ENCODE measurements around the gene FAM222B. TPM values are rescaled to one million over a fixed set of nuclear protein-coding genes. Genes with fewer than 3 reads are reported as not detected.

FAM222B gene
- total and polyA plus RNA-seq, 11 donors: 9.2 to 33.2 (median 16.7) TPM

GRCh38 chr17:28707339-28707720, 135.3 kb downstream of the FAM222B start:
- peaks cover 0 to 23% (median 11%) of the 10 kb centered on the region in 12 donors for H3K4me1 ChIP-seq
- no peak overlapping the region for H3K4me3 ChIP-seq
- no peaks in the 10 kb centered on the region for H3K27me3 ChIP-seq
- DNase-seq (no peak), ATAC-seq (no peak)
- WGBS, 4 donors: 76 to 87% (median 81%) methylated on average over 2 of the region's 2 CpGs
- no peaks in the 10 kb centered on the region for H3K9me3 ChIP-seq
- intact Hi-C loops (cut with DNase I): no loop called here
- no peak overlapping the region for H3K27ac ChIP-seq
- H3K36me3 ChIP-seq: peaks cover 0 to 26% (median 21%) of the 10 kb centered on the region in 9 donors
- TF ChIP-seq POLR2A (IDR thresholded peaks at IDR 0.05) (no peak), CTCF (IDR thresholded peaks at IDR 0.05) (no peak)

GRCh38 chr17:28706471-28707338, 135.9 kb downstream of the FAM222B start:
- 63 to 73% (median 67%) methylated on average over 6 to 7 of the region's 7 CpGs for WGBS, 4 donors
- H3K9me3 ChIP-seq: no peaks in the 10 kb centered on the region
- no peak overlapping the region for H3K4me3 ChIP-seq
- H3K4me1 ChIP-seq: peaks cover 0 to 17% (median 7%) of the 10 kb centered on the region in 12 donors
- DNase-seq (no peak), ATAC-seq (no peak)
- H3K36me3 ChIP-seq: peaks cover 0 to 32% (median 27%) of the 10 kb centered on the region in 9 donors
- H3K27me3 ChIP-seq: no peaks in the 10 kb centered on the region
- intact Hi-C loops (cut with DNase I): no loop called here
- no peak overlapping the region for H3K27ac ChIP-seq
- TF ChIP-seq POLR2A (IDR thresholded peaks at IDR 0.05) (no peak), CTCF (IDR thresholded peaks at IDR 0.05) (no peak)

MicroRNAs encoded within 50 kb of the gene (microRNA counts, 767-probe panel; counts per million panel counts)
- microRNA hsa-miR-144-3p (3,007 to 3,436 counts per million in 2 donors), microRNA hsa-miR-451a (4,973 to 5,163 counts per million in 2 donors)

Small RNA genes within 50 kb of the gene (microRNA-seq; reads per million reads assigned to microRNA genes)
- gene MIR451B: 0 reads per million in 4 donors

Other genes starting within 250 kb of the FAM222B start
- 10 to 100 TPM in 1 of 9 donors, 1 to 10 TPM in 4, under 1 TPM in 4; 0.39 to 11.6 (median 1.5) TPM for gene SPAG5, start 243.8 kb downstream of the FAM222B start, total RNA-seq
- 1 to 10 TPM in 1 of 2 donors, under 1 TPM in 1; 0.42 to 1.2 TPM for gene SPAG5, start 243.8 kb downstream of the FAM222B start, polyA plus RNA-seq
- gene RSKR, start 228.6 kb downstream of the FAM222B start, total RNA-seq: 1 to 10 TPM; 2.8 to 8.3 (median 4.7) TPM
- 1 to 10 TPM; 3.6 to 3.9 TPM for gene RSKR, start 228.6 kb downstream of the FAM222B start, polyA plus RNA-seq
- 100 to 1,000 TPM in 2 of 9 donors, 10 to 100 TPM in 7; 63.6 to 116 (median 74.1) TPM for gene BLTP2, start 197.6 kb downstream of the FAM222B start, total RNA-seq
- 10 to 100 TPM; 19.8 to 44.9 TPM for gene BLTP2, start 197.6 kb downstream of the FAM222B start, polyA plus RNA-seq
- gene SDF2, start 180.9 kb downstream of the FAM222B start, total RNA-seq: 10 to 100 TPM; 19.6 to 39.1 (median 34.2) TPM
- 10 to 100 TPM; 21.9 to 58.6 TPM for gene SDF2, start 180.9 kb downstream of the FAM222B start, polyA plus RNA-seq
- gene SUPT6H, start 180.6 kb downstream of the FAM222B start, total RNA-seq: 10 to 100 TPM; 37.2 to 91.6 (median 49.1) TPM
- 10 to 100 TPM; 31.7 to 34.5 TPM for gene SUPT6H, start 180.6 kb downstream of the FAM222B start, polyA plus RNA-seq
- gene PROCA1, start 130.9 kb downstream of the FAM222B start, total RNA-seq: 1 to 10 TPM in 6 of 9 donors, under 1 TPM in 3; 0.65 to 2.3 (median 1.0) TPM
- 1 to 10 TPM in 1 of 2 donors, under 1 TPM in 1; 0.64 to 2.6 TPM for gene PROCA1, start 130.9 kb downstream of the FAM222B start, polyA plus RNA-seq
- gene RAB34, start 124.9 kb downstream of the FAM222B start, total RNA-seq: 10 to 100 TPM; 11.5 to 31.7 (median 14.9) TPM
- gene RAB34, start 124.9 kb downstream of the FAM222B start, polyA plus RNA-seq: 10 to 100 TPM; 17.7 to 25.1 TPM
- 1,000 to 10,000 TPM in 1 of 9 donors, 100 to 1,000 TPM in 8; 255 to 1,006 (median 869) TPM for gene RPL23A, start 122.8 kb downstream of the FAM222B start, total RNA-seq
- gene RPL23A, start 122.8 kb downstream of the FAM222B start, polyA plus RNA-seq: 1,000 to 10,000 TPM in 1 of 2 donors, 100 to 1,000 TPM in 1; 458 to 1,439 TPM
- 1 to 10 TPM in 7 of 9 donors, under 1 TPM in 2; 0.52 to 4.8 (median 1.7) TPM for gene TLCD1, start 116.6 kb downstream of the FAM222B start, total RNA-seq
- gene TLCD1, start 116.6 kb downstream of the FAM222B start, polyA plus RNA-seq: 10 to 100 TPM in 1 of 2 donors, 1 to 10 TPM in 1; 2.5 to 11.7 TPM
- gene NEK8, start 114.0 kb downstream of the FAM222B start, total RNA-seq: 1 to 10 TPM in 5 of 9 donors, under 1 TPM in 4; 0.28 to 2.8 (median 1.2) TPM
- 1 to 10 TPM; 1.0 to 1.1 TPM for gene NEK8, start 114.0 kb downstream of the FAM222B start, polyA plus RNA-seq
- gene TRAF4, start 98.8 kb downstream of the FAM222B start, total RNA-seq: 10 to 100 TPM in 1 of 9 donors, 1 to 10 TPM in 8; 1.5 to 11.5 (median 2.7) TPM
- gene TRAF4, start 98.8 kb downstream of the FAM222B start, polyA plus RNA-seq: 1 to 10 TPM; 1.9 to 4.5 TPM
- 10 to 100 TPM; 28.0 to 78.2 (median 41.1) TPM for gene ERAL1, start 12.2 kb upstream of the FAM222B start, total RNA-seq
- gene ERAL1, start 12.2 kb upstream of the FAM222B start, polyA plus RNA-seq: 10 to 100 TPM; 35.5 to 63.9 TPM
- gene FLOT2, start 54.9 kb upstream of the FAM222B start, total RNA-seq: 100 to 1,000 TPM in 3 of 9 donors, 10 to 100 TPM in 6; 81.1 to 139 (median 95.2) TPM
- 10 to 100 TPM; 52.7 to 68.5 TPM for gene FLOT2, start 54.9 kb upstream of the FAM222B start, polyA plus RNA-seq
- gene DHRS13, start 60.3 kb upstream of the FAM222B start, total RNA-seq: 1 to 10 TPM; 2.2 to 4.8 (median 2.6) TPM
- gene DHRS13, start 60.3 kb upstream of the FAM222B start, polyA plus RNA-seq: 1 to 10 TPM; 3.6 to 6.3 TPM
- gene PHF12, start 108.7 kb upstream of the FAM222B start, total RNA-seq: 10 to 100 TPM; 13.3 to 31.2 (median 21.5) TPM
- 10 to 100 TPM in 1 of 2 donors, 1 to 10 TPM in 1; 8.2 to 10.4 TPM for gene PHF12, start 108.7 kb upstream of the FAM222B start, polyA plus RNA-seq
- under 1 TPM in 1 of 9 donors, not detected in 8; 0.25 TPM for gene SEZ6, start 163.2 kb upstream of the FAM222B start, total RNA-seq
- gene SEZ6, start 163.2 kb upstream of the FAM222B start, polyA plus RNA-seq: not detected
- gene PIPOX, start 200.4 kb upstream of the FAM222B start, total RNA-seq: 1 to 10 TPM in 4 of 9 donors, under 1 TPM in 4, not detected in 1; 0.26 to 5.2 (median 1.00) TPM
- under 1 TPM; 0.11 to 0.42 TPM for gene PIPOX, start 200.4 kb upstream of the FAM222B start, polyA plus RNA-seq

Data from heart left ventricle (tissue), 16 donors.